ENCODE measurements around the gene SLC16A1.
"Not testable (repeated sequence)": the region's sequence is repeated elsewhere in the genome, so short reads cannot be mapped to it uniquely, and the experiment has no call there.

SLC16A1 gene

DNA sequence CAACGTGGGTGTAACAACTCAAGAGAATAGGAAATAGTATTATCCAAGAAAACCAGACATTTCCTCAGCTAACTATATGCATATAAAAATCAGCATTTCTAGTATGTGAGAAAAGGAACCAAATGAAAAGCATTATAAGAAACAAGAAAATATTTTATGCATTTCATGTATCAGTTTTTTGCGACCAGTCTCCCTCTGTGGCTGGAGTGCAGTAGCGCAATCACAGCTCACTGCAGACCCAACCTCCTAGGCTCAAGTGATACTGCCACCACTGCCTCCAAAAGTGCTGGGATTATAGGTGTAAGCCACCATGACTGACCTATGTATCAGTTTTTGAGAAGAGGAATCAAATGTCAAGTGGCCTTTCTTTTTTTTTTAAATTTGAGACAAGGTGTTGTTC lies 31.0 kb downstream of the SLC16A1 start:
- no peak for DNase-seq (ENCODE audit: low spot score)

- DNase-seq (ENCODE audit: low spot score) = no peak
These were observed 32.0 kb downstream of the SLC16A1 start for GRCh38 chr1:112923959-112924349.

DNA sequence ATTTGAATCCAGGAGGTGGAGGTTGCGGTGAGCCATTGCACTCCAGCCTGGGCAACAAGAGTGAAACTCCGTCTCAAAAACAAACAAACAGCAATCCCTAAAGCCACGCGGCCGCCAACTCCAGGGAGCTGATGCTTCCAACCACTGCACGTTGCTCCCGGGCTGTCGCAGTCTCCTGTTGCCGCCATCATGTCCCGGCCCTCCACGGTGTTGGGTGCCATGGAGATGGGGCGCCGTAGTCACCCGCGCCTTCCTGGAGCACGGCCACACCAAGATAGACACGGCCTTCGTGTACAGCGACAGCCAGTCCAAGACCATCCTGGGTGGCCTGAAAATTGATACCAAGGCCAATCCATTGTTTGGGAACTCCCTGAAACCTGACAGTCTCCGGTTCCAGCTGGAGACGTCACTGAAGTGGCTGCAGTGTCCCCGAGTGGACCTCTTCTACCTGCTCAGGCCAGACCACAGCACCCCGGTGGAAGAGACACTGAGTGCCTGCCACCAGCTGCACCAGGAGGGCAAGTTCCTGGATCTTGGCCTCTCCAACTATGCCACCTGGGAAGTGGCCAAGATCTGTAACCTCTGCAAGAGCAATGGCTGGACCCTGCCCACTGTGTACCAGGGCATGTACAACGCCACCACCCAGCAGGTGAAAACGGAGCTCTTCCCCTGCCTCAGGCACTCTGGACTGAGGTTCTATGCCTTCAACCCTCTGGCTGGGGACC lies 32.6 kb downstream of the SLC16A1 start:
- DNase-seq (ENCODE audit: low spot score) = no peak

- no peak for DNase-seq (ENCODE audit: low spot score)
These were observed 44.3 kb downstream of the SLC16A1 start for GRCh38 chr1:112911506-112912220.

- no peak for DNase-seq (ENCODE audit: low spot score)
These were observed 46.1 kb downstream of the SLC16A1 start for GRCh38 chr1:112909847-112910246.

DNA sequence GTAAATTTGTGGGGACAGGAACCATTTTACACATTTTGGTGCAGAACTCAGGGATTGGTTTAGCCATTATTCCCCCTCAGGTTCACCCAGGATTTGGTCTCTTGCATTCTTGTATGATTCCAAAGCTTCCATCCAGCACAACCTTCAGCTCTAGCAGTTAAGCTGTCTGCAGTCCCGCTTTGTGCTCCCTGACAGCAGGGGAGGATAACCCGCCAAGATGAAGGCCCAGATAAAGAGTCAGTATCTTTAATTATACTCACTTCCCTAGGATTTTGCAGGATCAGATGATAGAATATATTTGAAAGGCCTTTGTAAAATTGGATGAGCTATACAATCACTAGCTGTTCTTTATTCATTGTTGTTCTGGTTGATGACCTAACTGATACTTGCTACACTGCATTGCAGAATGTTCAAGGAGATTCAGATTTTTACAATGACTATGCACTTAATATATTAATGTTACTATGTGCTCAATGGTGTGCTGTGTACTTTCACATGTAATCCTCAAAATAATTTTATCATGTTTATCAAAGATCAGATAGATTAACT lies 49.8 kb downstream of the SLC16A1 start:
- no peak for DNase-seq (ENCODE audit: low spot score)

DNA sequence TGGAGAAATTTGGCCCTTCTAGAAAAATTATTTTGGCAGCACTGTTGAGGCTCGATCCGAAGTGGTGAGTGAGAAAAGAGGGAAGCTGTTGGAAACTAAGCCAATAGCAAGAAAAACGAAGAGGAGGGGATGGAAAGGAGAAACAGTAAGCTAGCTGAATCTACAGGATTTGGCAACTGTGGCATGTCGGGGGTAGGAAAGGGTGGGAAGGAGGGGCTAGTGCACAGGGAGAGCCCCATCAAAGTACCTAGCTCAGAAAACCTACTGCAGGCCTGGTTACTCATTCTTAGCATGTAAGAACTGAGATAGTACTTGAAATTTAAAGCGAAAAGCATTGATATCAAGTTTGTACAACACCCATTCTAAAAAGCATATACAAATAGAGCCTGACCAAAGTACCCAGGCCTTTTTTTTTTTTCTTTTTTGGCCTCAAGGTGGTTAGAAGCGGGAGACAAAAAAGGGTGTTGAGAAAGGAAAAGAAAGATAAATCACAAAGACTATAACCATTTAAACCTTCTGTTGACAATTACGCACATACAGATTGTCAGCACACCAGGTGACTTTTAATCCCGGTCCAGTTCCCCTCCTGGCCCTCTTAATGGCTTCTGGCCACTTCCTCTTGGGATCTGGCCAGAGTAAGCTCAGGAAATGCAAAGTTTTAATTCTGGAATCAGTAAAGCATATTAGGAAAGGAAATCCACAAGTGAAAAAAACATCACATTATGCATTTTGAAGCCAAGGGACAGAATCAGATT lies 50.4 kb downstream of the SLC16A1 start:
- DNase-seq (ENCODE audit: low spot score) = no peak

- no peak for DNase-seq (ENCODE audit: low spot score)
These were observed 51.1 kb downstream of the SLC16A1 start for GRCh38 chr1:112904831-112905261.

- DNase-seq (ENCODE audit: low spot score) = no peak
These were observed 51.7 kb downstream of the SLC16A1 start for GRCh38 chr1:112904071-112904830.

DNA sequence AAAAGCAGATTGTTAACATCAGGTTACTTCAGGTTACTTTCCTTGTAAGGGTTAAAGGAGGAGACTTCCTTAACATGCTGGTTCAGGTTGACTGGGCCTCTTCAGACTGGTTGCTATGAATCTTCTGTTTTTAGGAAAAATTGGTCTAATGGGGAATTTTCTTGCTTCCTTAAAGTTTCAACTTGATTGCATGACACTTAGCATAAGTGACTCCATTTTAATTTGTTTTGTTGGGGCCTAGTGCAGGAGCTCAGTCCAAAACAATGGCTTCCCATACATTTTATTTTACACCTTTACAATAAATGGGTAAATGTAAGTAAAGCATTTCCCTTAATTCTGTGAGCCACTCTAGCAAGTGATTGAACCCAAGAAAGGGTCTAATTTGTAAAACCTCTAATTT lies 53.8 kb downstream of the SLC16A1 start:
- DNase-seq (ENCODE audit: low spot score) = no peak

- DNase-seq (ENCODE audit: low spot score) = no peak
These were observed 54.6 kb downstream of the SLC16A1 start for GRCh38 chr1:112901387-112901786.

DNA sequence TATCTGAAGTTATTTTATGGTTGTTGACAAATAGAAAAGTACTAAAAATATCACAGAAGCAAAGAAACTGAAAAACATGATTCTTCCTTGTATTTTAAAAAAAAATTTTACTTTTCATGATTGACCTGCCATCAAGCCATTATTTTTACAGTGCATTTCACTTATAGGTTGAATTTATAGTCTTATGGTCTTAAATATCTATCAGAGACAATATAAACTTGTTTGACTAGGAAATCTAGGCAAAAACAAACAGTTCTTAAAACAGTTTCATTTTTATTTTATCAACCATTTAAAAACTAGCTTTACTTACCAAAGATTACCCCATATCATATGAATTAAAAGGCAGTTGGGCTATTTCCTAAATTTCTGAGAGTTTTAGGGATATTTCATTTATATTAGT lies 59.2 kb downstream of the SLC16A1 start:
- DNase-seq (ENCODE audit: low spot score) = no peak

DNA sequence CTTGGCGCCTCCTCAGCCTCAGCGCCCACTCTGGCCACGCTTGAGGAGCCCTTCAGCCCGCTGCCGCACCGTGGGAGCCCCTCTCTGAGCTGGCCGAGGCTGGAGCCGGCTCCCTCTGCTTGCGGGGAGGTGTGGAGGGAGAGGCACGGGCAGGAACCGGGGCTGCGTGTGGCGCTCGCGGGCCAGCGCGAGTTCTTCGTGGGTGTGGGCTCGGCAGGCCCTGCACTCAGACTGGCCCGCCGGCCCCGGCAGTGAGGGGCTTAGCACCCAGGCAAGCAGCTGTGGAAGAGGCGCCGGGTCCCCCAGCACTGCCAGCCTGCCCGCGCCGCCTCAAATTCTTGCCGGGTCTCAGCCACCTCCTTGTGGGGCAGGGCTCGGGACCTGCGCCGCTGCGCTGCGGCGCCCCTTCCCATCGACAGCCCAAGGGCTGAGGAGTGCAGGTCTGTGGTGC lies 61.4 kb downstream of the SLC16A1 start:
- DNase-seq (ENCODE audit: low spot score) = no peak

- no peak for DNase-seq (ENCODE audit: low spot score)
These were observed 62.0 kb downstream of the SLC16A1 start for GRCh38 chr1:112894010-112894292.

- DNase-seq (ENCODE audit: low spot score) = no peak
These were observed 62.5 kb downstream of the SLC16A1 start for GRCh38 chr1:112893288-112894009.

GRCh38 chr1:112889906-112890305 lies 66.1 kb downstream of the SLC16A1 start:
- DNase-seq (ENCODE audit: low spot score) = not testable (repeated sequence)

DNA sequence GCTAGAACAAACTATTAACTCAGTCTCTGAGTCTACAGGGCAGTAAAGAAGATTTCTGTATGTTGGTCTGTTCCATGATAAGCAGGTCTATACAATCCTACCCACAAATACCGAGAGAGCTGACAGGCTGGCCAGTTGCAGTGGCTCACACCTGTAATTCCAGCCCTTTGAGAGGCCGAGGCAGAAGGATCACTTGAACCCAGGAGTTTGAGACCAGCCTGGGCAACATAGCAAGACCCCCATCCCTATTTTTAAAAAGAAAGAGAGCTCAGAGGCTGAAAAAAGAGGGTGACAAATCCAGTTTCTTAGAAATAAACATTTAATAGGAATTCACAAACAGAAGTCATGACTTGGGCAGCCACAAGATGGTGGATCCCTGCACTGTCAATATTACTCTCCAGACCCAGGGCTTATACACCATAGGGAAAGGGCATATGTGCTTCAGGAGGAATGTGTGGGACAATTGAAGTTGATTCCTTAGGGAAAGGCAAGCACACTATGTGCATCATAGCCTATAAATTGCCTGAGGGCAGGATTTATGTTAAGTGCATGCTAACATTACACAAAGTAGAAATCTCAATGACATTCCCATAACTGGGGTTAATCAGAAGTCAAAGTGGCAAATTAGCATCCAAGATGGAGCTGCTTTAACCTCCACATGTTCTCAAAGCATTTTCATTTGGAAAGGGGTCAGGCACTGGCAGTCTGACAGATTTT lies 66.8 kb downstream of the SLC16A1 start:
- DNase-seq (ENCODE audit: low spot score) = no peak

DNA sequence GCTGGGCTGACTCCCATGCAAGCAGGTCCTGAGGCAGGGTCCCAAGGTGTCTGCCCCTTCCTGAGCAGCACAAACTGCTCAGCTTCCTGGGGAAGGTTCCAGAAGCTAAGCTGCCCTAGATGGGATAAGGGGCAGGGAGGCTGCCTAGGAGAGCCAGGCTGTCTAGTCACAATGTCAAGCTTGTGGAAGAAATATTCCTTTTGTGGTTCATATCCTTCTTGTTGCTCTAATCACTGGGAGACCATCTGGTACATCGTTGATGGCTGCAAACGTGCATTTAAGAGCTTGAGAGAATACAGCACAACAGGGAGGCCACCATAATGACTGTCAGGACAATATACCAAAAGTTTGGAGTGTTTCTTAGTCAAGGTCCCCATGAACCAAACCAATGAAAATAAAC lies 67.4 kb downstream of the SLC16A1 start:
- no peak for DNase-seq (ENCODE audit: low spot score)

DNA sequence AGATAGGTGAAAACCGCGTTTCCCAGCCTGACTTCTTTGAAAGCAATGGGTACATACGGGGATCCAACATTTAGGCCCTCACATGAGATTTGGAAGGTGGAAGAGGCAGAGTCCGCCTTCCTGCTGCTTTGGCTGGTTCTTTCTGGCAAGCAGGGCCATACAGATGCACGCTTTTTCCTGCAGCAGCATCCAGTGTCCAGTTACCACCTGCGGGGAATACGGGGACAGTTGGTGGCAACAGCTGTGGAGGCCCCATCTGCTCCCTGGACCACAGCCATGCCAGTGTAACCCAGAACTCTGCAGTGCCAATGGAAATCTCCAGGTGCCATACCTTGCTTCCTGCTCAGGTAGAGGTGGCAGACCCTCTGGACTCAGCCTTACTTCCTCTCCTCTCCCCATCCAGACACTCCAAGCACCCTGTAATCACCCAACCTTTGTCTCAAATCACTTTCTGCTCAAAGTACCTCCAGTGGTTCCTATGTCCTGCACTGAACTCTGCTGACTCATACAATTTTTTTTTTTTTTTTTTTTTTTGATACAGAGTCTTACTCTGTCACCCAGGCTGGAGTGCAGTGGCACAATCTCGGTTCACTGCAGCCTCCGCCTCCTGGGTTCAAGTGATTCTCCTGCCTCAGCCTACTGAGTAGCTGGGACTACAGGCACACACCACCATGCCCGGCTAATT lies 68.3 kb downstream of the SLC16A1 start:
- no peak for DNase-seq (ENCODE audit: low spot score)

DNA sequence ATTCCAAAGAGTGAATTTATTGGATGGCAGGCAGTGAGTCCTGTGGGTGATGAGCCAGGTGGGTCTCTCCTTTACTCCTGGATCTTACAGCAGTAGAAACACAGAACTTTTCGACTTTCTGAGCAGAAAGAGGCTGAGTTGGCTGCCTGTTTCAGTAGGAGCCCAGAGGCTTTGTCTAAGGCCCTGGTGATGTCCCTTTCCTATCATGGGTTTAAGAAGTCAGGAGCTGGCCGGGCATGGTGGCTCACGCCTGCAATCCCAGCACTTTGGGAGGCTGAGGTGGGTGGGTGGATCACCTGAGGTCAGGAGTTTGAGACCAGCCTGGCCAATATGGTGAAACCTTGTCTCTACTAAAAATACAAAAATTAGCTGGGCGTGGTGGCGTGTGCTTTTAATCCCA lies 71.0 kb downstream of the SLC16A1 start:
- not testable (repeated sequence) for DNase-seq (ENCODE audit: low spot score)
